OCI-LY1 (cell line): ENCODE measurements around the gene SLC12A5.

Source experiments
- H2AFZ ChIP-seq: fragments of 200-600 bp; sonication (generic), shearing (Covaris generic); 2 replicates; pipeline ENCODE4 v1.6.0; 2014; ENCODE audit warnings: antibody characterized with exemption, mild to moderate bottlenecking, low read length
- H3F3A ChIP-seq: fragments of 200-600 bp; sonication (generic), shearing (Covaris generic); 2 replicates; pipeline ENCODE4 v1.6.0; 2014; ENCODE audit warnings: mild to moderate bottlenecking, antibody characterized with exemption, low read length, moderate library complexity; ENCODE audit not compliant: insufficient read depth
- H3K27ac ChIP-seq: fragments of 200-600 bp; sonication (generic); 2 replicates; pipeline ENCODE4 v1.5.1; 2014; ENCODE audit warnings: low read length, mixed run types, mild to moderate bottlenecking, low read depth; ENCODE audit not compliant: poor library complexity, severe bottlenecking
- H3K27me3 ChIP-seq: fragments of 200-600 bp; sonication (generic); 2 replicates; pipeline ENCODE4 v1.6.0; 2014; ENCODE audit warnings: antibody characterized with exemption, mild to moderate bottlenecking, low read length, moderate library complexity; ENCODE audit not compliant: insufficient read depth
- H3K36me3 ChIP-seq: fragments of 200-600 bp; sonication (generic); 2 replicates; pipeline ENCODE4 v1.6.1; 2014; ENCODE audit warnings: mild to moderate bottlenecking, antibody characterized with exemption, low read length, moderate library complexity, mixed read lengths; ENCODE audit not compliant: insufficient read depth
- H3K4me1 ChIP-seq: fragments of 200-600 bp; sonication (generic); 2 replicates; pipeline ENCODE4 v1.5.1; 2014; ENCODE audit warnings: mild to moderate bottlenecking, low read length, moderate library complexity; ENCODE audit not compliant: insufficient read depth, severe bottlenecking
- H3K4me2 ChIP-seq: fragments of 200-600 bp; sonication (generic), shearing (Covaris generic); 2 replicates; pipeline ENCODE4 v1.6.1; 2014; ENCODE audit warnings: low read length
- H3K4me3 ChIP-seq: fragments of 200-600 bp; sonication (generic); 2 replicates; pipeline ENCODE4 v1.5.1; 2014; ENCODE audit warnings: low read length, low read depth, mild to moderate bottlenecking, mixed read lengths; ENCODE audit not compliant: poor library complexity, severe bottlenecking
- H3K79me2 ChIP-seq: fragments of 200-600 bp; shearing (Covaris generic); 2 replicates; pipeline ENCODE4 v1.6.1; 2016; ENCODE audit warnings: mixed run types, low read length, mixed read lengths; ENCODE audit not compliant: insufficient read depth
- H3K9ac ChIP-seq: fragments of 200-600 bp; sonication (generic), shearing (Covaris generic); 2 replicates; pipeline ENCODE4 v1.6.1; 2014; ENCODE audit warnings: mild to moderate bottlenecking, low read length, mixed read lengths
- H3K9me2 ChIP-seq: fragments of 200-600 bp; sonication (generic), shearing (Covaris generic); 2 replicates; pipeline ENCODE4 v1.6.1; 2014; ENCODE audit warnings: low read depth, mild to moderate bottlenecking, low read length, mixed read lengths
- H3K9me3 ChIP-seq: fragments of 200-600 bp; shearing (Covaris generic); 2 replicates; pipeline ENCODE4 v1.6.1; 2014; ENCODE audit warnings: low read length, mixed read lengths
- H4K20me1 ChIP-seq: fragments of 200-600 bp; sonication (generic), shearing (Covaris generic); 2 replicates; pipeline ENCODE4 v1.6.0; 2016; ENCODE audit warnings: mild to moderate bottlenecking, low read length; ENCODE audit not compliant: insufficient read depth
- CTCF ChIP-seq: fragments of 200-600 bp; sonication (generic), shearing (Covaris generic); IDR thresholded peaks from 2 replicates; pipeline ENCODE4 v1.5.1; 2017; ENCODE audit warnings: mild to moderate bottlenecking, antibody characterized with exemption, low read length, moderate library complexity, mixed read lengths
- EZH2 ChIP-seq: fragments of 200-600 bp; sonication (generic), shearing (Covaris generic); IDR thresholded peaks from 2 replicates; pipeline ENCODE4 v1.8.0; 2017; ENCODE audit warnings: borderline replicate concordance, mixed run types, mild to moderate bottlenecking, antibody characterized with exemption, low read length, moderate library complexity, mixed read lengths

SLC12A5 gene

GRCh38 chr20:46037036-46037435 lies 8.0 kb downstream of the SLC12A5 start:
- H3K27me3 ChIP-seq = no peaks in the 10 kb centered on the region
- no peak overlapping the region for H2AFZ ChIP-seq
- TF ChIP-seq EZH2 = no peak
- no peak for TF ChIP-seq CTCF

GRCh38 chr20:46040902-46041535 lies 12.0 kb downstream of the SLC12A5 start:
- Histone ChIP-seq H3K9me2 (no peaks in the 10 kb centered on the region), H3F3A (no peaks in the 10 kb centered on the region), H3K4me3 (no peak overlapping the region), H3K9me3 (no peaks in the 10 kb centered on the region), H3K27me3 (peaks cover 3% of the 10 kb centered on the region; the same call in 1 of the 2 replicates), H4K20me1 (no peaks in the 10 kb centered on the region), H3K4me1 (no peaks in the 10 kb centered on the region), H2AFZ (no peak overlapping the region), H3K9ac (no peak overlapping the region), H3K79me2 (no peaks in the 10 kb centered on the region), H3K4me2 (no peak overlapping the region), H3K27ac (no peak overlapping the region), H3K36me3 (no peaks in the 10 kb centered on the region)
- TF ChIP-seq CTCF (no peak), EZH2 (no peak)

More at GRCh38 chr20:46037036-46037435, 8.0 kb downstream of the SLC12A5 start:
- Histone ChIP-seq H3K9ac (no peak overlapping the region), H3K36me3 (no peaks in the 10 kb centered on the region), H3K79me2 (no peaks in the 10 kb centered on the region), H3K27ac (no peak overlapping the region), H3K9me3 (no peaks in the 10 kb centered on the region), H3K4me3 (no peak overlapping the region), H3K4me2 (no peak overlapping the region), H3F3A (no peaks in the 10 kb centered on the region), H3K4me1 (no peaks in the 10 kb centered on the region), H4K20me1 (no peaks in the 10 kb centered on the region), H3K9me2 (no peaks in the 10 kb centered on the region)

GRCh38 chr20:46043556-46043955 lies 14.5 kb downstream of the SLC12A5 start:
- no peak overlapping the region for H2AFZ ChIP-seq
- no peaks in the 10 kb centered on the region for H3F3A ChIP-seq
- no peak overlapping the region for H3K4me2 ChIP-seq
- no peaks in the 10 kb centered on the region for H3K4me1 ChIP-seq
- no peaks in the 10 kb centered on the region for H3K79me2 ChIP-seq
- H3K27me3 ChIP-seq = peaks cover 13% of the 10 kb centered on the region
- H3K4me3 ChIP-seq = no peak overlapping the region
- no peaks in the 10 kb centered on the region for H3K36me3 ChIP-seq
- no peaks in the 10 kb centered on the region for H3K9me3 ChIP-seq
- TF ChIP-seq CTCF (no peak), EZH2 (no peak)
- H4K20me1 ChIP-seq = no peaks in the 10 kb centered on the region
- H3K9me2 ChIP-seq = no peaks in the 10 kb centered on the region
- H3K27ac ChIP-seq = no peak overlapping the region
- H3K9ac ChIP-seq = no peak overlapping the region
